Omental fat pad (tissue), 4 donors: ENCODE measurements around the gene MRPL51. TPM values are rescaled to one million over a fixed set of nuclear protein-coding genes. Genes with fewer than 3 reads are reported as not detected.

ENCODE experiments used
- ATAC-seq: fragments of 150-250 bp; one replicate; pipeline ENCODE4 v1.9.1; 2016; ENCODE audit warnings: mild to moderate bottlenecking, moderate library complexity; ENCODE audit not compliant: low FRiP score
- DNase-seq: peaks from one replicate; pipeline ENCODE4 v3.0.0-alpha.2; 2019; ENCODE audit warnings: low spot score
- total RNA-seq, 4 donors: library from RNA; depleted of rRNA; stranded (reverse); fragments of >200 nt; gene quantifications; one replicate each; pipeline ENCODE4 v1.1.0, GENCODE V29; 2016
- TF ChIP-seq, protein P1 (sequence below), 3 donors: fragments of 450-650 bp; IDR thresholded peaks; one replicate each; pipeline ENCODE4 v1.5.1; 2016 to 2017; ENCODE audit warnings: antibody characterized with exemption in 3 of 3, mild to moderate bottlenecking in 3 of 3, moderate library complexity in 2 of 3

Gene MRPL51
- total RNA-seq, 4 donors from 2014 or later, result 44.1 to 118 (median 67.8) TPM

- DNase-seq (no peak), ATAC-seq (no peak)
- TF ChIP-seq, protein P1, sequence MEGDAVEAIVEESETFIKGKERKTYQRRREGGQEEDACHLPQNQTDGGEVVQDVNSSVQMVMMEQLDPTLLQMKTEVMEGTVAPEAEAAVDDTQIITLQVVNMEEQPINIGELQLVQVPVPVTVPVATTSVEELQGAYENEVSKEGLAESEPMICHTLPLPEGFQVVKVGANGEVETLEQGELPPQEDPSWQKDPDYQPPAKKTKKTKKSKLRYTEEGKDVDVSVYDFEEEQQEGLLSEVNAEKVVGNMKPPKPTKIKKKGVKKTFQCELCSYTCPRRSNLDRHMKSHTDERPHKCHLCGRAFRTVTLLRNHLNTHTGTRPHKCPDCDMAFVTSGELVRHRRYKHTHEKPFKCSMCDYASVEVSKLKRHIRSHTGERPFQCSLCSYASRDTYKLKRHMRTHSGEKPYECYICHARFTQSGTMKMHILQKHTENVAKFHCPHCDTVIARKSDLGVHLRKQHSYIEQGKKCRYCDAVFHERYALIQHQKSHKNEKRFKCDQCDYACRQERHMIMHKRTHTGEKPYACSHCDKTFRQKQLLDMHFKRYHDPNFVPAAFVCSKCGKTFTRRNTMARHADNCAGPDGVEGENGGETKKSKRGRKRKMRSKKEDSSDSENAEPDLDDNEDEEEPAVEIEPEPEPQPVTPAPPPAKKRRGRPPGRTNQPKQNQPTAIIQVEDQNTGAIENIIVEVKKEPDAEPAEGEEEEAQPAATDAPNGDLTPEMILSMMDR (IDR thresholded peaks at IDR 0.05), result no peak
Observed at GRCh38 chr12:6452944-6453630, 40.0 kb downstream of the MRPL51 start.

- no peak for DNase-seq
- TF ChIP-seq, protein P1 (IDR thresholded peaks at IDR 0.05), result no peak
- ATAC-seq, result no peak
Observed at GRCh38 chr12:6452245-6452943, 40.7 kb downstream of the MRPL51 start.

- ATAC-seq, result peak; percentile 65
- DNase-seq, result peak; percentile 49
- TF ChIP-seq, protein P1 (IDR thresholded peaks at IDR 0.05), result no peak
Observed at GRCh38 chr12:6451348-6452244, 41.5 kb downstream of the MRPL51 start, which contains the start of gene TAPBPL. Gene TAPBPL, plus strand, starts transcription at chr12:6452042. Its CDS starts 207 bp downstream, at chr12:6452249.

GRCh38 chr12:6450869-6451347 lies 42.2 kb downstream of the MRPL51 start:
- TF ChIP-seq, protein P1 (IDR thresholded peaks at IDR 0.05), result no peak
- no peak for DNase-seq
- ATAC-seq, result peak; percentile 31

GRCh38 chr12:6450091-6450868 lies 42.8 kb downstream of the MRPL51 start:
- ATAC-seq (no peak), DNase-seq (peak; percentile 22)
- TF ChIP-seq, protein P1 (IDR thresholded peaks at IDR 0.05), result no peak
